ELR (cell line): ENCODE results near the gene NOS1AP.

Source experiments
- DNase-seq: peaks from one replicate; pipeline ENCODE4 v3.0.0-alpha.2; 2015; ENCODE audit warnings: low read depth

The NOS1AP gene

GRCh38 chr1:162256287-162256686 lies 186.8 kb downstream of the NOS1AP start:
- DNase-seq: no peak

- DNase-seq: no peak
These were observed 188.9 kb downstream of the NOS1AP start for GRCh38 chr1:162258394-162258793.

GRCh38 chr1:162259894-162260455 lies 190.5 kb downstream of the NOS1AP start:
- no peak for DNase-seq

GRCh38 chr1:162264108-162264507 lies 194.6 kb downstream of the NOS1AP start:
- DNase-seq: no peak

- DNase-seq: no peak
These were observed 196.5 kb downstream of the NOS1AP start for GRCh38 chr1:162265983-162266382.

GRCh38 chr1:162270016-162270770 lies 200.7 kb downstream of the NOS1AP start:
- no peak for DNase-seq

- no peak for DNase-seq
These were observed 202.5 kb downstream of the NOS1AP start for GRCh38 chr1:162271972-162272371.

GRCh38 chr1:162272419-162272818 lies 202.9 kb downstream of the NOS1AP start:
- DNase-seq: no peak

- DNase-seq: no peak
These were observed 206.2 kb downstream of the NOS1AP start for GRCh38 chr1:162275622-162276175.

- peak; percentile 65 for DNase-seq
These were observed 207.0 kb downstream of the NOS1AP start for GRCh38 chr1:162276493-162276892.

GRCh38 chr1:162279136-162279498 lies 209.6 kb downstream of the NOS1AP start:
- DNase-seq: no peak

GRCh38 chr1:162281426-162281825 lies 211.9 kb downstream of the NOS1AP start:
- DNase-seq: no peak

- no peak for DNase-seq
These were observed 214.2 kb downstream of the NOS1AP start for GRCh38 chr1:162283657-162284056.

GRCh38 chr1:162284206-162284955 lies 214.9 kb downstream of the NOS1AP start:
- no peak for DNase-seq

GRCh38 chr1:162285149-162285561 lies 215.7 kb downstream of the NOS1AP start:
- DNase-seq: no peak

- no peak for DNase-seq
These were observed 221.5 kb downstream of the NOS1AP start for GRCh38 chr1:162291000-162291399.

- DNase-seq: peak; percentile 39
These were observed 222.9 kb downstream of the NOS1AP start for GRCh38 chr1:162292422-162292849.

- no peak for DNase-seq
These were observed 223.7 kb downstream of the NOS1AP start for GRCh38 chr1:162293073-162293692.

GRCh38 chr1:162294015-162294414 lies 224.5 kb downstream of the NOS1AP start:
- no peak for DNase-seq

GRCh38 chr1:162297208-162297607 lies 227.7 kb downstream of the NOS1AP start:
- DNase-seq: no peak

- no peak for DNase-seq
These were observed 228.8 kb downstream of the NOS1AP start for GRCh38 chr1:162298266-162298665.

- DNase-seq: peak; percentile 41
These were observed 229.5 kb downstream of the NOS1AP start for GRCh38 chr1:162299018-162299417.
